Nephron progenitor cell (in vitro differentiated cells): ENCODE results near the gene KCNK5.

ENCODE experiments used
- DNase-seq: peaks from one replicate; pipeline ENCODE4 v3.0.0; 2021
- H3K27ac Mint-ChIP-seq: 2 replicates; pipeline ENCODE4 v1.8.0; 2021; ENCODE audit warnings: mild to moderate bottlenecking, moderate library complexity, mixed read lengths
- H3K27me3 Mint-ChIP-seq: 2 replicates; pipeline ENCODE4 v1.8.0; 2021; ENCODE audit warnings: mild to moderate bottlenecking, low read depth, mixed read lengths; ENCODE audit not compliant: poor library complexity
- H3K36me3 Mint-ChIP-seq: 2 replicates; pipeline ENCODE4 v1.8.0; 2021; ENCODE audit warnings: low read depth, mixed read lengths
- H3K4me1 Mint-ChIP-seq: 2 replicates; pipeline ENCODE4 v1.8.0; 2021; ENCODE audit warnings: mixed read lengths
- H3K4me3 Mint-ChIP-seq: 2 replicates; pipeline ENCODE4 v1.8.0; 2021; ENCODE audit warnings: mild to moderate bottlenecking, moderate library complexity, mixed read lengths
- H3K9me3 Mint-ChIP-seq: 2 replicates; pipeline ENCODE4 v1.8.0; 2021; ENCODE audit warnings: mild to moderate bottlenecking, moderate library complexity, mixed read lengths
- CTCF ChIP-seq: fragments of 200-600 bp; sonication (generic); IDR thresholded peaks from 2 replicates; pipeline ENCODE4 v1.5.0; 2021; ENCODE audit warnings: antibody characterized with exemption

The KCNK5 gene

GRCh38 chr6:39153766-39154397 is 75.4 kb downstream of the KCNK5 start:
- H3K4me3 Mint-ChIP-seq = no peak overlapping the region
- peaks cover 75% of the 10 kb centered on the region for H3K4me1 Mint-ChIP-seq
- H3K9me3 Mint-ChIP-seq = peaks cover 7% of the 10 kb centered on the region
- DNase-seq = no peak
- H3K36me3 Mint-ChIP-seq = peaks cover 7% of the 10 kb centered on the region
- peaks cover 33% of the 10 kb centered on the region for H3K27me3 Mint-ChIP-seq
- H3K27ac Mint-ChIP-seq = no peak overlapping the region
- TF ChIP-seq CTCF = no peak

GRCh38 chr6:39152262-39152661 is 77.0 kb downstream of the KCNK5 start:
- Mint-ChIP-seq H3K27ac (no peak overlapping the region), H3K36me3 (no peaks in the 10 kb centered on the region), H3K9me3 (no peaks in the 10 kb centered on the region), H3K4me1 (peaks cover 81% of the 10 kb centered on the region), H3K27me3 (peaks cover 30% of the 10 kb centered on the region), H3K4me3 (peak overlapping the region; percentile 34)
- DNase-seq = no peak
- TF ChIP-seq CTCF = no peak

GRCh38 chr6:39151211-39151610 is 78.1 kb downstream of the KCNK5 start:
- Mint-ChIP-seq H3K27me3 (peaks cover 30% of the 10 kb centered on the region), H3K36me3 (no peaks in the 10 kb centered on the region), H3K9me3 (no peaks in the 10 kb centered on the region), H3K27ac (peak overlapping the region; percentile 29), H3K4me1 (peaks cover 82% of the 10 kb centered on the region), H3K4me3 (peak overlapping the region; percentile 24)
- DNase-seq = no peak
- no peak for TF ChIP-seq CTCF

- peak overlapping the region; percentile 61 for H3K27ac Mint-ChIP-seq
- peaks cover 5% of the 10 kb centered on the region for H3K36me3 Mint-ChIP-seq
- TF ChIP-seq CTCF = no peak
- peaks cover 39% of the 10 kb centered on the region for H3K27me3 Mint-ChIP-seq
- no peak for DNase-seq
- peaks cover 67% of the 10 kb centered on the region for H3K4me1 Mint-ChIP-seq
- H3K9me3 Mint-ChIP-seq = peaks cover 4% of the 10 kb centered on the region
- H3K4me3 Mint-ChIP-seq = no peak overlapping the region
Observed at GRCh38 chr6:39144481-39145173, 84.6 kb downstream of the KCNK5 start.

- no peak for TF ChIP-seq CTCF
- peaks cover 55% of the 10 kb centered on the region for H3K4me1 Mint-ChIP-seq
- H3K36me3 Mint-ChIP-seq = peaks cover 5% of the 10 kb centered on the region
- peaks cover 9% of the 10 kb centered on the region for H3K9me3 Mint-ChIP-seq
- no peak overlapping the region for H3K4me3 Mint-ChIP-seq
- DNase-seq = no peak
- no peak overlapping the region for H3K27ac Mint-ChIP-seq
- peaks cover 33% of the 10 kb centered on the region for H3K27me3 Mint-ChIP-seq
Observed at GRCh38 chr6:39143238-39143930, 85.9 kb downstream of the KCNK5 start.
